Head of caudate nucleus (tissue), 42 donors: ENCODE measurements around the gene LPCAT4.

ENCODE experiments used
- DNase-seq, 42 donors: peaks; one replicate each; pipeline versions ENCODE4 v3.0.0 to v3.0.0-alpha.2; 2020 to 2021; ENCODE audit warnings: mixed read lengths in 7 of 42
- intact Hi-C: fragments of 100-400 bp; cut with DNase I; formaldehyde crosslinking; loops from one replicate; pipeline ENCODE4 v1.15.0; 2022

Gene LPCAT4

DNA sequence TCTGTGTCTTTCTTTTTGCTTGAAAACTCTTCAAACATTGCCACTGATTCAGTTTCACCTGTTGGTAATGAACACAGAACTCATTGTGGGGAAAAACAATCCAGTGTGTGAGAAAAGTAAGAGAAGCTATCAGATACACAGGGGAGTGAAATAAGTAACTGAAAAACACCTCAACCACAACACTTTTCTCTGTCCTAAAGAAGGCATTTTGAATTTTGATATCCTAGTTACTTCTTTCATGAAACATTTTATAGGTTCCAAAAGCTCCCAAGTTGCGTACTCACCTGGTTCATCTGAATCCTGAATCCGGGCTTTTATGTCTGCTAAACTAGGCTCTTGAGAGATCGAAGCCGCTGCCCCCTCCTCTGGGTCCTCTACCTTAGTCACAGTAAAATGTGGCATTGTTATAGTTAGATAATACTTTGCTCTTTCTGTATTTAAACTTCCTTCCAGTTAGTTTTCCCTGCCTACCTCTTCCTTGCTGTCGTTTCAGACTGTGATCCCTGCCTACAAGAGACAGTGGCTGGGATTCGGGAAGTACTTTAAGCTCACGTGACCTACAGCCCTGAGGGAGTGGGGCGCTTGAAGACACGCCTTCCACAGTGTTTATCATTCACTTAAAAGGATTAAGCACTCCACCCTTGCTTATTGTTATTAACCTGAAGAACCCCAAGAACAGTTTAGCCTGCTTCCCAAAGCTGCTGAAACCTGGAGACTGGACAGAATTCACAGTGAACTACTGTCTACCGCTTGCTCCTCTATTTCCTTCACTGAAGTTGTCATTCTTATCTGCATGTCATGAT is 48.5 kb downstream of the LPCAT4 start:
- peak in 34 of 42 donors; percentile 18 to 83 (median 51) for DNase-seq
- intact Hi-C loops = no loop called here

DNA sequence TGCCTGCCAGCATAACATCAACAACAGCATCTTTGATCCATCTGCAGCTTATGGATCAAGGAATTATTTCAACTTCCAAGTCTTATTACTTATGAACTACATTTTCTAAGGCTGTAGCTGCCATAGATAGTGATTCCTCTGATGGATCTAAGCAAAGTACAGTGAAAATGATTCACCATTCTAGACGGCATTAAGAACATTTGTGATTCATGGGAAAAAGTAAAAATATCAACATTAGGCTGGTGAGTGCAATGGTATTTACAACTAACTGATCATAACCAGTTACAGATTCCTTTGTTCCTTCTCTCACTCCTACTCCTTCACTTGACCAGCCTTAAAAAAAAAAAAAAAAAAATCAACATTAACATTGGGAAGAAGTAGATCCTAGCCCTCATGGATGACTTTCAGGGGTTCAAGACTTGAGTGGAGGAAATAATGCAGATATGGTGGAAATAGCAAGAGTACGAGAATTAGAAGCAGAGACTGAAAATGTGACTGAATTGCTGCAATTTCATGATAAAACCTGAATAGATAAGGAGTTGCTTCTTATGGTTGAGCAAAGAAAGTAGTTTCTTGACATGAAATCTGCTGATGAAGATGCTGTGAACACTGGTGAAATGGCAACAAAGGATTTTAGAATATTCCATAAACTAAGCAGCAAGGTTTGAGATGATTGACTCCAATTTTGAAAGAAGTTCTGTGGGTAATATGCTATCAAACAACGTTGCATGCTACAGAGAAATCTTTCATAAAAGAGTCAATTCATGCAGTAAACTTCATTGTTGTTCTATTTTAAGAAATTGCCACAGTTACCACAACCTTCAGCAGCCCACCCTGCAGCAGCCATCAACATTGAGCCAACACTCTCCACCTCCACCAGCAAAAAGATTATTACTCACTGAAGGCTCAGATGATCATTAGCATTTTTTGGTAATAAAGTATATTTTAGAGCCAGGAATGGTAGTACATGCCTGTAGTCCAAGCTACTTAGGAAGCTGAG is 52.2 kb downstream of the LPCAT4 start:
- DNase-seq = no peak
- intact Hi-C loops = no loop called here

DNA sequence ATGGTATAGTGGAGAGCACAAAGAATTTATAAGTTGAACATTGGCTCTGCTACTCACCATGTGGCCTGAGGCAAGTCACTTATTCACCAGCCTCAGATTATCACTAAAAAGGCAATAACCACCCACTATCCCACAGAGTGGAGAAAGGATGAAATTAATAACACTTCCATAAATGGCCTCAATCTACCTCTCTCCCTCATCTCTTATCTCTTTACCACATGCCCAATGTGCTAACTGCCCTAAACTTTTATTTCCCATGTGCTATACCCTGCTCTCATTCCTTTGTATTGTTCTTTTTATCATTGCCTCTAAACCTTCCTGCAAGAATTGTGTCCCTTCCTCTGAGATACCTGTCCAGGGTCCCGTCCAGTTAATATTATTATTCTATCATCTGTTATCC is 55.4 kb downstream of the LPCAT4 start:
- intact Hi-C loops = no loop called here
- DNase-seq = no peak
